Fibroblast of skin of left quadriceps (primary cell): ENCODE data around the gene MKS1.

Source experiments
- DNase-seq, 2 experiments: peaks; one replicate each; pipeline ENCODE4 v3.0.0-alpha.2; 2013; ENCODE audit warnings: low read depth in 2 of 2

The MKS1 gene

DNA sequence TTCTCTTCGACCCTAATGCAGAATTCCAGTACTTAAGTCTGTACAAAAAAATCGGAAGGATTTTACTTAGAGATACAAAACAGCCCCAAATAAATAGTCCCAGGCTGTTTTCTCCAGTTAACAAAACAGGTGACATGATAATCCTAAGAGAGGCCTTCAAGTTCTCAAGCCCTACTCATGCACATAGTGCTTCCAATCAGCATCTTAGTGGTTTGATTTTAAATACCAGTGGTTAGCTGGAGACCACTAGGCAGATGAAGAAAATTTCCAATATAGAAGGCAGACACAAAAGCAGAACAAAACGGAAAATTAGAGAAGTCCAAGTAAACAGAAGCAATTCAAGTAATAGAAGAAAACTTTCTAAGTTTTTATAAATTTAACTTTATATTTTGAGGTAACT lies 57.5 kb downstream of the MKS1 start:
- no peak for DNase-seq

- DNase-seq, result no peak
Observed at GRCh38 chr17:58158181-58158580, 60.9 kb downstream of the MKS1 start.

DNA sequence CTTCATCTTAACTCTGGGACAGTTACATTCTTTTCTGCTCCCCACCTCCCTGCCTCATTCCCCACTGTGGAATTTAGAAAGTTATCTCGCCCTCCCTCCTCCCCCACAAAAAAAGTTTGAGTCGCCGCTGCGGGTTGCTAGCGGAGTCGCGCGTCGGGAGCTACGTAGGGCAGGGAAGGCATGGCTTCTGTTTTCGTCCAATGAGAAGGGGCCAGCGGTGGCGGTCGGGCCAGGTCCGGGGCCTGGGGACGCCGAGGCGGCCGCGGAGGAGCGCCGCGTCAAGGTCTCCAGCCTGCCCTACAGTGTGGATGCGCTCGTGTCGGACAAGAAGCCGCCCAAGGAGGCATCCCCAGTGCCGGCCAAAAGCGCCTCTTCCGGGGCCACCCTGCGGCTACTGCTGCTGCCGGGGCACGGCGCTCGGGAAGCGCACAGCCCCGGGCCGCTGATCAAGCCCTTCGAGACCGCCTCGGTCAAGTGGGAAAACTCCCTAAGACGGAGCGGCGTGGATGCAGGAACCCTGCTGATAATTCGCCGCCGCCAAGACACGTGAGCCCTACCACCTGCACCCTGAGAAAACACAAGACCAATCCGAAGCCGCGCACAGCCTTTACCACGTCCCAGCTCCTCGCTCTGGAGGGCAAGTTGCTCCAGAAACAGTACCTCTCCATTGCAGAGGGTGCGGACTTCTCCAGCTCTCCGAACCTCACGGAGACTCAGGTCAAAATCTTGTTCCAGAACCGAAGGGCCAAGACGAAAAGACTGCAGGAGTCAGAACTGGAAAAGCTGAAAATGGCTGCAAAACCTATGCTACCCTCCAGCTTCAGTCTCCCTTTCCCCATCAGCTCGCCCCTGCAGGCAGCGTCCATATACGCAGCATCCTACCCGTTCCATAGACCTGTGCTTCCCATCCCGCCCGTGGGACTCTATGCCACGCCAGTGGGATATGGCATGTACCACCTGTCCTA lies 61.9 kb downstream of the MKS1 start:
- DNase-seq, result no peak
